Stimulated activated CD4-positive, alpha-beta T cell treated with anti-CD3 and anti-CD28 coated beads, Interleukin-4, amount 100 ng/mL, for 24 hours (primary cell): ENCODE measurements around the gene TMEM79.
"Not testable (repeated sequence)": the region's sequence is repeated elsewhere in the genome, so short reads cannot be mapped to it uniquely, and the experiment has no call there.

Experiments used
- DNase-seq: peaks from one replicate; pipeline ENCODE4 v3.0.0-alpha.2; 2020

The TMEM79 gene

DNA sequence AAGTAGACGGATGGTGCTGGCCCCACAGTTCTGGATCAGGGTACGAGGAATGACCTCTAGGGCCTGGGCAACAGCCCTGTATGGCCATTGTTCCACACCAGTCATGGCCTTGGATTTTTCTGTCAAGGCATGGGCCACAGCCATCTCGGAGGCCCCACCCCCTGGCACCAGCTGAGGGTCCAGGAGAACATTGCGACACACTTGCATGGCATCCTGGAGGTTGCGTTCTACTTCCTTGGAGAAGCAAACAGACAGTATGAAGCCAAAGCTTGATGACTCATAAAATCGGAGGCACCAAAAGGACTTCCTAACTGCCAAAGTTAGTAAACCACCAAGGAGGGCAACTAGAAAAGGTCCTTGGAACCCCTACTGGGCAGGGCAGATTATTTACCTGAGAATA, 26.8 kb downstream of the TMEM79 start:
- no peak for DNase-seq

DNA sequence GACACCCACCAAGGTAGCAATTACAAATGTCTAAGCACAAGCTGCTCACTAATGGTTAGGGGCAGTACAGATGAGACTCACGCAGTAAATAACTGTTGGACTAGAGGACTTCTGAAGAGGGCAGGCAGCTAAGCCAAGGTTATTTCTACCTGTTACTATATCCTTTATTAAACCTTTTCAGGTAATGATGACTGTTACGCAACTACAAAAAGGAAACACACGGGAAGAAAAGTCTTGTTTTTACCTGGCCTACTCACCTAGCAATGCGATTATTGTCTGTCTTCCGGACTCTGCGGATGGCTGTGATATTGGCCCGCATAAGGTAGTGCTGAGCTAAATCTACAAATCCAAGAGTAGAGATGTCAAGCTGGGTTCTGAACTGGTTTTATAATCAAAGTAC, 32.8 kb downstream of the TMEM79 start:
- no peak for DNase-seq

DNA sequence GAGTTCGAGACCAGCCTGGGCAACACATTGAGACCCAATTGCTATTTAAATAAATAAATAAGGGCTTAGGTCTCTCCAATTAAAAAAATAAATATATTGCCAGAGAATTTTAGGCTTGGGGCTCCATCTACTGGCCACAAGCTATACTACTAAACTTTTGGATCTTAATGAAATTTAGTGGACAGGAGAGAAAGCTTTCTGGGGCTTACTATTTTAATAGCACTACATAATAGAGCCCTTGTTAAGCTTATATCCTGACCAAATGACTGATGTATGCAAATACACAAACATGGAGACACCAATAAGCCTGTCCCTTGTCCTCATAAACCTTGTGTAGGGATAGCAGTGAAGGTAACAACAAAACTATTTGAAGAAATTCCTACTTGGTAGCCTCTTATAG, 35.5 kb downstream of the TMEM79 start:
- DNase-seq, result no peak

DNA sequence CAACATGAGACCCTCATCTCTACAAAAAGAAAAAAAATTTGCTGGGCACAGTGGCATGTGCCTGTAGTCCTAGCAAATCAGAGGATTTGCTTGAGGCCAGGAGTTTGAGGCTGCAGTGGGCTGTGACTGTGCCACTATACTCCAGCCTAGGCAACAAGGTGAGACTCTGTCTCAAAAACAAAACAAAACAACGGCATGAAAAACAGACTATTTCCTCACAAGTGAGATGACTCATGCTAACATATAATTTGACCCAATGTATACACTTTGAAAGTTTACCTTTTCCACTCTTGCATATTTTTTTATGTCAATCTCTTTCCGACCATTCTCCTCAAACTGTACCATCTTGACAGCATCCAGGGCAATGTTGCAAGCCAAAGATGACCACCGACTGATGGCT, 36.4 kb downstream of the TMEM79 start:
- DNase-seq, result no peak

DNA sequence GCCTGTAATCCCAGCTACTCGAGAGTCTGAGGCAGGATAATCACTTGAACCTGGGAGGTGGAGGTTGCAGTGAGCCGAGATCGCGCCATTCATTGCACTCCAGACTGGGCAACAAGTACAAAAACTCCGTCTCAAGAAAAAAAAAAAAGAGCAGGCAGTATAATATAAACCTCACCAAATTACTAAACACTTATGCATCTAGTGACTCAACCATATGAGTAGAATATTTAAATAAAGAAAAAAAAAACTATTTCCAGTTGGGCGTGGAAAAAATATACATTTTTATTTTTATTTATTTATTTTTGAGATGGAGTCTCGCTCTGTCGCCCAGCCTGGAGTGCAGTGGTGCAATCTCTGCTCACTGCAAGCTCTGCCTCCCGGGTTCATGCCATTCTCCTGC, 39.1 kb downstream of the TMEM79 start:
- DNase-seq, result not testable (repeated sequence)

DNA sequence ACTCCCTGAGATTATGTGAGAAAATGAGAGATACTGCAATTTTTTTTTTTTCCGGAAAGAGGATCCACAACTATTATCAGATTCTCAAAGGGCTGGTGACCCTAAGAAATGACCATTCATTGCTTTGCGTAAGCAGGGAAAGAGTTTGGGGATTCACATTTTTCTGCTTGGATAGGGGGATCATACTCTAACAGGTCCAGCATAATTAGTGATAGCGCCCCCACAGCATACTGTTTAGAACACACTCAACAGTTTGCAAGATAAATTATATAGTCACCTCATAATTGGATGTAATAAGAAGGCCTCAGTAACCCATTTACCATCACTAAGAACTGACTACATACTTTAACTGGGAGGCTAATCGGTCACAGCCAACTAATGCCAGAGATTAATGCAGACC, 52.1 kb downstream of the TMEM79 start:
- DNase-seq, result no peak

DNA sequence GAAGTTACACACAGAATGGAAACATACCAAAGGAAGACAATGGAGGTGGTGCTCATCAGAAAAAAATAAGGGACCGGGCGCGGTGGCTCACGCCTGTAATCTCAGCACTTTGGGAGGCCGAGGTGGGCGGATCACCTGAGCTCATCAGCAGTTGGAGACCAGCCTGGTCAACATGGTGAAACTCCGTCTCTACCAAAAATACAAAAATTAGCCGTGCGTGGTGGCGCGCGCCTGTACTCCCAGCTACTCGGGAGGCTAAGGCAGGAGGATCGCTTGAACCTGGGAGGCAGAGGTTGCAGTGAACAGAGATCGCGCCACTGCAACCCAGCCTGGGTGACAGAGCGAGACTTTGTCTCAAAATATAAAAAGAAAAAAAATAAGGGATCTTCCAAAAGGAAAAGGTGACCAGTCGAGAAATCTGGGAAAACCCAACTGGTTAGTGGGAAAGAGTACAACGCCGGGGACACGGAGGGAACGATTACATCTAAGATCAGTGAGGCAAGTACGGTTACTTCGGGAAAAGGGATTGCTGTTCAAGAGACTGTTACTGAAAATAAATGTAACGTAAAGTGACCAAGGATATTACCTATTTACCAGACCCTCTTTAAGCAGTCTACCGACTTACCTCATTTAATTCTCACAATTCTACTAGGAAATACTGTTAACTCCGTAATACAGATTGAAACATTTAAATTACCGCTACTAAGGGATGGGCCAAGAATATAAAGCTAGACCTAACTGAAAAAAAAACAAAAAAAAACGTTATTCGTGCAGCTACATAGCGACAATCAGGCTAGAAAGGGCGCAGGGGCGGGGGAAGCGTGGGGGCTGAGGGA, 53.1 kb downstream of the TMEM79 start:
- no peak for DNase-seq

DNA sequence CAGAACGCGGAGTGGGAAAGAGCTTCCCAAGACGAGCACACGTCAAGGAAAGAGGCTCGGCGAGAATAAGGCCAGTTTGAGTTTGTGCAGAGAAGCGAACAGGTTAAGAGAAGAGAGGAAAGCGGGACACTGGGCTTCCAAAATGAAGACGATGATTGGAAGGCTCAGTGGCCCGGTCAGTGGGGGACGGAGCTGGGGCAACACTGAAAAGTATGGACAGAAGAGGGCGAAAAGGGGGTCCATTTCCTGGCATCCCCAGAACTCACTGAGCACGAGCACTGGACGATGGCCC, 53.7 kb downstream of the TMEM79 start:
- DNase-seq, result no peak

DNA sequence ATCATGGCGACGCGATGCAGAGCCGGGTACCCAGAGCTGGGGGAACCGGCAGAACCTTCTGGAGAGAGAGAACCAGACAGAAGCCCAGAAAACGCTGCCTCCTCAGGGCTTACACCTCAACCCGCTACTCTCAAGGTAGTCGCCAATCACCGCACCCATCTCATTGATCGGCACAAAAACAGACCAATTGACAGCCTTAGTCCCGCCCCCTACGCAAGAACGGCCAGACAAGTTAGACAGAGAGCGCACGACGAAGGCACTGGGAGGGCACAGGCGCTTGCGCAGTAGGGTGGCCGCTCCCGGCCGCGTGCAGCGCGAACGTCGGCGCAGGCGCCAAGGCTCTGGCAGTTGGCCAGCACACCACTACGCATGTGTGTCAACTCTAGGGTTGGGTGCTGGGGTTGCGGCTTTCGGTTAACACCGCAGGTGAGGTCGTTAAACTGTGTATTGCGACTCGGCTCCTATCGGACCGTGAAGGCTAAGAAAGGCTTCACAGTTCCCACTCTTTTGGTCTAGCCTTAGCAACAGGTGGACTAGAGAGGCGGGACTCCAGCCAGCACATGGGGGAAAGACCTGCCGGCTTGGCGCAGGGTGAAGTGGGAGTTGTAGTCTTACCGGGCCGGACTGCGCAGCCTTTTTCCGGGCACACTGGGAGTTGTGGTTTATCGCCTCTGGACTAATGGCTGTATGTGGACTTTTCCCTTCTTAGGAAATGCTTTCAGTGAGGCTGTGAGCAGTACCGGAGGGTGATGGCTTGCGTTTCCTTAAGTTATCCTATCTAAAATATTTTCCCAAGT, 54.3 kb downstream of the TMEM79 start, which contains the start of the genes CCT3 and TSACC:
Gene CCT3, minus strand, starts transcription at position 113 of the 797 bp plus-strand sequence. Its CDS starts 108 bp downstream, at position 5.
Gene TSACC, plus strand, starts transcription at position 347 of the 797 bp plus-strand sequence. CDS start 1,232 bp downstream, outside the sequence.
- DNase-seq, result peak; percentile 99
